T-helper 1 cell treated with Interleukin-12 subunit alpha and Interleukin-12 subunit beta and Interleukin-4 antibody, amounts not matched to agents 30 μg/mL and 1 μg/mL, for 36 hours (primary cell): ENCODE results near the gene MARCHF4.

Experiments used
- H3K27ac Mint-ChIP-seq: one replicate; pipeline ENCODE4 v1.8.0; 2021; ENCODE audit warnings: mild to moderate bottlenecking, mixed read lengths
- H3K27me3 Mint-ChIP-seq: one replicate; pipeline ENCODE4 v1.8.0; 2021; ENCODE audit warnings: low read depth, mixed read lengths
- H3K36me3 Mint-ChIP-seq: one replicate; pipeline ENCODE4 v1.8.0; 2021; ENCODE audit warnings: low read depth, mixed read lengths
- H3K4me1 Mint-ChIP-seq: one replicate; pipeline ENCODE4 v1.8.0; 2021; ENCODE audit warnings: low read depth, mixed read lengths
- H3K4me3 Mint-ChIP-seq: one replicate; pipeline ENCODE4 v1.8.0; 2021; ENCODE audit warnings: mild to moderate bottlenecking, moderate library complexity, mixed read lengths
- H3K9me3 Mint-ChIP-seq: one replicate; pipeline ENCODE4 v1.8.0; 2021; ENCODE audit warnings: mixed read lengths

Gene MARCHF4

DNA sequence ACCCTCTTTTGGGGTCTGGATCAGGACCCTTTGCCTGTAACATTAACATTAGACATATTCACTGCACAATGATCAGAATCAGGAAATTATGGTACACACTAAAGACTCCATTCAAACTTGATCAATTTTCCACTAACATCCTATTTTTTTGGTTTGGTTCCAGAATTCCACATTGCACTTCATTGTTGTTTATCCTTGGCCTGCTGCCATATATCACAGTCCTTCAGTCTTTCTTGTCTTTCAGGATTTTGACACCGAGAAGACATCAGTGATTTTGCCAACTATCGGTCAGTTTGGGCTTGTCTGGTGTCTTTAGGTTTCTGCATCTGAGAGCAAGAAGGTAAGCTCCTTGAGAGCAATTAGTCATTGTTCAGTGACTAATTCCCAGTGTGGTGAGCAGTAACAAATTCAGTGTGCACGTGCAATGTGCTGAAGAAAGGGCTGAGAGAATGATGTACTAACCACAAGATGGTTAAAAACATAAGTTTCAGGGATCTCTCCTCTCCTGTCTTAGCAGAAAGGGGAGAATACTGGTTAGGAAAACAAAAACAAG is 23.5 kb downstream of the MARCHF4 start:
- Mint-ChIP-seq H3K36me3 (no peaks in the 10 kb centered on the region), H3K27me3 (peaks cover 5% of the 10 kb centered on the region), H3K9me3 (no peaks in the 10 kb centered on the region), H3K27ac (no peak overlapping the region), H3K4me3 (no peak overlapping the region), H3K4me1 (peaks cover 35% of the 10 kb centered on the region)

GRCh38 chr2:216346781-216347180 is 25.5 kb downstream of the MARCHF4 start:
- H3K9me3 Mint-ChIP-seq, result no peaks in the 10 kb centered on the region
- H3K36me3 Mint-ChIP-seq, result no peaks in the 10 kb centered on the region
- H3K4me3 Mint-ChIP-seq, result no peak overlapping the region
- peaks cover 25% of the 10 kb centered on the region for H3K4me1 Mint-ChIP-seq
- no peak overlapping the region for H3K27ac Mint-ChIP-seq
- peaks cover 5% of the 10 kb centered on the region for H3K27me3 Mint-ChIP-seq

DNA sequence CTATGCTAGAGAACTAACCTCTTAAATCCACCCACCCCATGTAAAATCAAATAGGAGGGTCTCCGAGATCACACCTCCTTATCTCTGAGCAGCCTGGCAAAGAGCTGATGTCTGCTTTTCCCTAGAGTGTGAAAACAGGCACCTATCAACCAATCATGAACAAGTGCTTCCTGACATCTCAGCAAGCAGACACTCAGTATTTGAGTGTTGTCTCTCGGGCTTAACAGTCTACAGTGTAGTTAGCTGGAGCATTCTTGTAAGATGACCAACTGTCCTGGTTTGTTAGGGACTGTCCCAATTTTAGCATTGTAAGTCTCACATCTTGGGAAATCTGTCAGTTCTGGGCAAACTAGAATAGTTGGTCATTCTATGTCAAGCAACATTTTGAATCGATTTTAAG is 26.4 kb downstream of the MARCHF4 start:
- Mint-ChIP-seq H3K27ac (no peak overlapping the region), H3K4me1 (peaks cover 25% of the 10 kb centered on the region), H3K9me3 (no peaks in the 10 kb centered on the region), H3K27me3 (peaks cover 5% of the 10 kb centered on the region), H3K36me3 (no peaks in the 10 kb centered on the region), H3K4me3 (no peak overlapping the region)

GRCh38 chr2:216344950-216345300 is 27.4 kb downstream of the MARCHF4 start:
- no peak overlapping the region for H3K4me3 Mint-ChIP-seq
- no peaks in the 10 kb centered on the region for H3K36me3 Mint-ChIP-seq
- no peak overlapping the region for H3K27ac Mint-ChIP-seq
- peaks cover 18% of the 10 kb centered on the region for H3K4me1 Mint-ChIP-seq
- H3K9me3 Mint-ChIP-seq, result no peaks in the 10 kb centered on the region
- peaks cover 5% of the 10 kb centered on the region for H3K27me3 Mint-ChIP-seq

DNA sequence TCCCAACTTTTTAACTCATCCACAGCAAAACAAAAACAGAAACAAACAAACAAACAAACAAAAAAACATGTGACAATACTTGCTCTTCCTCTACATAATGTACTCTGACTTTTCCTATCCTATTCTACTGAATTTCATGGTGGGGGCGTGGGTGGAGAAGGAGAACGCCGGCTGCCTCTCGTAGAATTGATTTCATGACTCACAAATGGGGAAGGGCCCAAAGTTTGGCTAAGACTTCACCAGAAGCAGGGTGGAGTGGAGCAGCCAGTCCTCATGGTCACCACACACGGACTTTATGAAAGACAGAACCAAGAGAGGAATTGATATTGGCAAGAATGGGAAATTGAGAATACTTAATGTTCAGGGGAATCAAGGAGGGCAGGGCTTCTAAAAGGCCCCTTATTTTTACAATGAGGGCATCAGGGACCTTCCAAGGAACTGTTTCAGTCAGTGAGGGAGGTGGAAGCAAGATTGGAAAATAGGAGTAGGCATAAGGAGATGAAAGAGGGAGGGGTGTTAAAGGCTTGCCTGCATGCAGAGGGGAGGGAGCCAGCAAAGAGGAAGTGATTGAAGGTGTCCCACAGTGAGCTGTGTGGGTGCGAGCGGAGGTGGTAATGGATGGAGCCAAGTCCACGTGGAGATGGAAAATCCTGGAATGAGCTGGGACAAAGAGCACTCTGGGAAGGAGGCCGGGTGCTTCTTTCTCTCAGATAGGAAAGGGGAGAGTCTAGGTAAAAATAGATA is 27.9 kb downstream of the MARCHF4 start:
- Mint-ChIP-seq H3K27ac (no peak overlapping the region), H3K9me3 (no peaks in the 10 kb centered on the region), H3K4me1 (peaks cover 16% of the 10 kb centered on the region), H3K27me3 (peaks cover 7% of the 10 kb centered on the region), H3K4me3 (no peak overlapping the region), H3K36me3 (no peaks in the 10 kb centered on the region)

DNA sequence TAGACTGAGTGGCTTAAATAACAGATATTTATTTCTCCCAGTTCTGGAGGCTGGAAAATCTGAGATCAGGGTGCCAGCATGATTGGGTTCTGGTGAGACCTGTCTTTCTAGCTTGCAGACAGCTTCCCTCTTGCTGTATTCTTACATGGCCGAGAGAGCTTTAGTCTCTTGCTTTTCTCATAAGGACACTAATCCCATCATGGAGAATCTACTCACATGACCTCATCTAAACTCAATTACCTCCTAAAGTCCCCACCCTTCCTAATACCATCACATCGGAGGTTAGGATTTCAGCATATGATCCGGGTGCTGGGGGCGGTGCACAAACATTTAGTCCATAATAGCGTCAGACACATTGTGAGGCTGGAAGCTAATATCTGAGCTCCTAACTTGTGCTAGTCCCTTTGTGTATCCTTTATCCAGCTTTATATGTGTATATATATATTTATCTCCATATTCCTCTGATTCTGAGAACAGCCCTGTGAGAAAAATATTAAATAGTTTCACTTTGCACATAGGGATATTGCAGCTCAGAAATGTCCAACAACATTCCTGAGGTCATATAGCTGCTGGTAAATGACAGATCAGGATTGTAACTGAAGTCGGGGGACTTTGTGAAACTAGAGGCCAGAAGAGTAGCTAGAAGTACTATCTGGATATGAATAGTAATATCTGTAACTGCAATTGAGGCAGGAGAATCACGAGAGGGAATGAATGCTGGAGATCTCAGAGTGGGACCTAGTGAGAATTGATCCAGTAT is 28.9 kb downstream of the MARCHF4 start:
- H3K4me3 Mint-ChIP-seq, result no peak overlapping the region
- H3K27ac Mint-ChIP-seq, result no peak overlapping the region
- H3K36me3 Mint-ChIP-seq, result no peaks in the 10 kb centered on the region
- H3K4me1 Mint-ChIP-seq, result peaks cover 9% of the 10 kb centered on the region
- peaks cover 13% of the 10 kb centered on the region for H3K27me3 Mint-ChIP-seq
- H3K9me3 Mint-ChIP-seq, result no peaks in the 10 kb centered on the region

GRCh38 chr2:216341121-216341520 is 31.2 kb downstream of the MARCHF4 start:
- no peaks in the 10 kb centered on the region for H3K36me3 Mint-ChIP-seq
- no peaks in the 10 kb centered on the region for H3K9me3 Mint-ChIP-seq
- H3K27ac Mint-ChIP-seq, result no peak overlapping the region
- H3K4me3 Mint-ChIP-seq, result no peak overlapping the region
- no peaks in the 10 kb centered on the region for H3K4me1 Mint-ChIP-seq
- peaks cover 18% of the 10 kb centered on the region for H3K27me3 Mint-ChIP-seq

DNA sequence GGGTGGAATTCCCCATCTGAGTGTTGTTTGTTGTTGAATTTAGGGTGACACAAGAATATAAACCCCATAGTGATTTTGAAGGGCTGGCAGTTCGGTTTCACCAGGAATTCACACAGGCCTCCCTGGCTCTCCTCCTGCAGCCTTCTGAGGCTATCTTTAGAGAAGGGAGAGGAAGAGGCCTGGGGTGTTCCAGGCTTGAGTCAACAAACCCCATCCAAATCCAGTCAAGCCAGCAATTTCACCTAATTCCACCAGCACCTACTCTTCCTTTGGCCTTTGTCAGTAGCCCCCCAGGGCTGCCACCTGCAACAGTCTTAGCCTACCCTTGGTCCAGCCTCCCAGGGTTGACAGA is 32.0 kb downstream of the MARCHF4 start:
- H3K36me3 Mint-ChIP-seq, result no peaks in the 10 kb centered on the region
- H3K27ac Mint-ChIP-seq, result no peak overlapping the region
- H3K9me3 Mint-ChIP-seq, result no peaks in the 10 kb centered on the region
- H3K4me3 Mint-ChIP-seq, result no peak overlapping the region
- peaks cover 18% of the 10 kb centered on the region for H3K27me3 Mint-ChIP-seq
- H3K4me1 Mint-ChIP-seq, result no peaks in the 10 kb centered on the region

GRCh38 chr2:216339456-216340279 is 32.6 kb downstream of the MARCHF4 start:
- Mint-ChIP-seq H3K36me3 (no peaks in the 10 kb centered on the region), H3K27ac (no peak overlapping the region), H3K4me1 (no peaks in the 10 kb centered on the region), H3K9me3 (no peaks in the 10 kb centered on the region), H3K27me3 (peaks cover 17% of the 10 kb centered on the region), H3K4me3 (no peak overlapping the region)

DNA sequence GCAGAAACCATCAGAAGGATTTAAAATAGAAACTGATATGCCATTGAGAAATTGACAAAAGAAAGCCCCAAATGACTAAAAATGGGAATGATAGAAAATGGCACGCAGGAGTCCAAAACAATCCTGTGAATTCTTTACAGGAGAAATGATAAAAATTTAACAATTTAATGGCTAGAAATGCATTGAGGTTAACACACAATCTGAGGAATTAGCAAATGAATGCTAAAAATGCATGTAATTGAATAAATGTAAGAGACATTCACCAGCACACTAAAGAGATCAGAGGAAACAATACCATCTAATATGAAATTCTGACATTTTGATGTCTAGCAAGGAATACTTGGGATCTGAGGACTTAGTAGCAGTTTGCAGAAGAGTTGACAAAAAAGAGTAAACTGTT is 37.0 kb downstream of the MARCHF4 start:
- peaks cover 18% of the 10 kb centered on the region for H3K27me3 Mint-ChIP-seq
- no peak overlapping the region for H3K4me3 Mint-ChIP-seq
- no peaks in the 10 kb centered on the region for H3K4me1 Mint-ChIP-seq
- no peaks in the 10 kb centered on the region for H3K9me3 Mint-ChIP-seq
- H3K27ac Mint-ChIP-seq, result no peak overlapping the region
- no peaks in the 10 kb centered on the region for H3K36me3 Mint-ChIP-seq

GRCh38 chr2:216328347-216328746 is 43.9 kb downstream of the MARCHF4 start:
- Mint-ChIP-seq H3K9me3 (no peaks in the 10 kb centered on the region), H3K27me3 (peaks cover 3% of the 10 kb centered on the region), H3K36me3 (no peaks in the 10 kb centered on the region), H3K4me1 (no peaks in the 10 kb centered on the region), H3K4me3 (no peak overlapping the region), H3K27ac (no peak overlapping the region)

GRCh38 chr2:216327447-216327935 is 44.8 kb downstream of the MARCHF4 start:
- Mint-ChIP-seq H3K27ac (no peak overlapping the region), H3K9me3 (no peaks in the 10 kb centered on the region), H3K36me3 (no peaks in the 10 kb centered on the region), H3K27me3 (peaks cover 3% of the 10 kb centered on the region), H3K4me1 (no peaks in the 10 kb centered on the region), H3K4me3 (no peak overlapping the region)
